ENCODE results near the gene SPATS2L.

SPATS2L gene

GRCh38 chr2:200525066-200525465, 218.6 kb downstream of the SPATS2L start:
- no peak for DNase-seq

- no peak for DNase-seq
These were observed 219.0 kb downstream of the SPATS2L start for GRCh38 chr2:200525551-200525881.

DNA sequence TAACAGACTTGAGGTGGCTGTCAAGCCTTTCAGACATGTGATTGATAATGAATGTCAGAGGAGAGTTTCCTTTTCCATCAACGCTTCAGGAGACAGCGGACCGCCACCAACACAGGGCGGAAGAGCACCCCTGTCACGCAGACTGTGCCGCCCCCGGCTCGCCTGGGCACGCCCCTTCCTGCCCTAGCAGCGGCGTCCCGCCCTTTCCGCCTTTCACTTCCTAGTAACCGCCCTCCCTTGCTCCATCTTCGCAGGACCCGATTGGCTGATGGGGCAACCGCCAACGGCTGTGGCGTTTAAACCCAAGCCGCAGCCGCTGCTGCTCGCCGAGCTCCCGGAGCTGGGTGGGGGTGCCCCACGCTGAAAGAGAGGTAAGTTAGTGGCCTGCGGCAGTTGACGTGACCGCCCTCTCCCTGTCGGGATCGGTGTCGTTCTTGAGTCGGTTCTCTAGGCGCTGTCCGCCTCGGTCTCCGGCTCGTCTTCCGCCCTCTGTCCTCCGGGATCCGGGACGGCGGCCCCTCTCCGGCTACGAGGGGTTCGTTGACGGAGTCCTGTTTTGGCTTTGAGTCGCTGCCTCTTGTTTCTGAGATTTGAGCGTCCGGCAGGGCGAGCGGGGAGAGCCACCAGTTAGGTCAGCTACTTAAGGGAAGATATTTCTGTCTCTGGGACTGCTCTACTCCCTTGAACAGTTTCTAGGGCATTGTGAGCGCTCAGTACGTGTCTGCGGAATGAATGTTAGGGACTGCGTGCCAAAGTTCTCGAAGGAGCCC, 219.6 kb downstream of the SPATS2L start, which contains the start of gene SGO2:
Gene SGO2 (plus strand): TSS at position 326 of the 770 bp plus-strand sequence. CDS start 6,769 bp downstream, outside the sequence.
- DNase-seq: peak; percentile 96

DNA sequence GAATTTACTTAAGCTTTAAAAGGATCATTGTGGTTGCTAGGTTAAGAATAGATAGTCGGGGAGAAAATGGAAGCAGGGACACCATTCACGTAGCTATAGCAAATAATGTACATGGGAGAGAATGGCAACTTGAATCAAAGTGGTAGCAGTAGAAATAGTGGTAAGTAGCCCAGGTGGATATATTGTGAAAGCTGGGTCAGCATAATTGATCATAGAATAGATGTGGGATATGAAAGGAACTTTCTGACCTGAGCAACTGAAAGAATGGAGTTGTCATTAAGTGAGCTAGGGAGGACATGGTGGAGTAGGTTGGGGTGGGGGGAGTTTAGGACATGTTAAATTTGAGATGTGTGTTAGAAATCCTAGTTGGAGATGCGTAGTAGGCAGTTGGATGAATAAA, 221.7 kb downstream of the SPATS2L start:
- DNase-seq: no peak
